Jurkat, Clone E6-1 (cell line): ENCODE results near the gene MED29. TPM values are rescaled to one million over a fixed set of nuclear protein-coding genes. Genes with fewer than 3 reads are reported as not detected.

Experiments used
- DNase-seq: peaks from one replicate; pipeline ENCODE4 v3.0.0-alpha.2; 2011; ENCODE audit warnings: low read depth, low spot score
- H3K4me3 ChIP-seq: 2 replicates; pipeline ENCODE4 v1.5.1; 2011; ENCODE audit warnings: mild to moderate bottlenecking, low read length, control low read depth, moderate library complexity
- polyA plus RNA-seq: library from polyadenylated mRNA; unstranded; fragments of >200 nt; gene quantifications from one replicate; pipeline ENCODE4 v1.2.1, GENCODE V29; 2012; ENCODE audit warnings: missing spikeins; ENCODE audit not compliant: insufficient read length, insufficient read depth

MED29 gene, protein sequence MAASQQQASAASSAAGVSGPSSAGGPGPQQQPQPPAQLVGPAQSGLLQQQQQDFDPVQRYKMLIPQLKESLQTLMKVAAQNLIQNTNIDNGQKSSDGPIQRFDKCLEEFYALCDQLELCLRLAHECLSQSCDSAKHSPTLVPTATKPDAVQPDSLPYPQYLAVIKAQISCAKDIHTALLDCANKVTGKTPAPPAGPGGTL
- 25.2 TPM for polyA plus RNA-seq

DNA sequence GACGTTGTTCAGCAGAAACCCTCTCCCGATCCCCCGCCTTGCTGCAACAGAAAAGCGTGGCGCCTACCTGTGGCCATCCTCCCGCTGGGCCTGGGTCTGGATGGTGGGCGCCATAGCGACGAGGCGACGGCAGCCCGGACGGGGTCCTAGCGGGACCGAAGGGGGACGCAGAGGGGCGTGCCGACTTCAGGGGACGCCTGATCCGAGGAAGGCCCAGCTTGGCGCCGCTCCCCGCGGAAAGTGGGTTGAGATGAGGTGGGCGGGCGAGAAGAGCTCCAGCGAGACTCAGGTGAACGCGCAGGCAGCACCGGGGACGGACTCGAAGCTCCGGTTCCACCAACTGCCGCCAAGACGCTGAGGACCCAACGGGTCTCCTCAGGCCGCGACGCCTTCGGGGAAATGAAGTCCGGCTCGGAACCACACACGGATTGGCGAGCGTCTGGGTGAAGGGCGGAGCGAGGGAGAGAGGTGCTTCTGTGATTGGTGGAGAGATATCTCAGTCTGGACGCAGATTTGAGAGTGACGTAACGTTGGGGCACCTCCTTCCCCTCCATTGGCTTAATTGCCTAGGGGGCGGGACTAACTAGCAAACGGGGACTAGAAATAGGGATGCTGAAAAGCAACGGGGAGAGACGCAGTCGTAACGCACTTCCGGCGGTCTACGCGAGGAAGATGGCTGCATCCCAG is at the start of gene MED29, which contains the start of gene PAF1:
Gene MED29, plus strand, starts transcription at position 628 of the 687 bp plus-strand sequence. Its CDS starts 45 bp downstream, at position 673.
Gene PAF1, minus strand, starts transcription at position 356 of the 687 bp plus-strand sequence. Its CDS starts 242 bp downstream, at position 114.
- H3K4me3 ChIP-seq, result peak within 1 kb of the TSS; percentile 81
- peak; percentile 100 for DNase-seq

DNA sequence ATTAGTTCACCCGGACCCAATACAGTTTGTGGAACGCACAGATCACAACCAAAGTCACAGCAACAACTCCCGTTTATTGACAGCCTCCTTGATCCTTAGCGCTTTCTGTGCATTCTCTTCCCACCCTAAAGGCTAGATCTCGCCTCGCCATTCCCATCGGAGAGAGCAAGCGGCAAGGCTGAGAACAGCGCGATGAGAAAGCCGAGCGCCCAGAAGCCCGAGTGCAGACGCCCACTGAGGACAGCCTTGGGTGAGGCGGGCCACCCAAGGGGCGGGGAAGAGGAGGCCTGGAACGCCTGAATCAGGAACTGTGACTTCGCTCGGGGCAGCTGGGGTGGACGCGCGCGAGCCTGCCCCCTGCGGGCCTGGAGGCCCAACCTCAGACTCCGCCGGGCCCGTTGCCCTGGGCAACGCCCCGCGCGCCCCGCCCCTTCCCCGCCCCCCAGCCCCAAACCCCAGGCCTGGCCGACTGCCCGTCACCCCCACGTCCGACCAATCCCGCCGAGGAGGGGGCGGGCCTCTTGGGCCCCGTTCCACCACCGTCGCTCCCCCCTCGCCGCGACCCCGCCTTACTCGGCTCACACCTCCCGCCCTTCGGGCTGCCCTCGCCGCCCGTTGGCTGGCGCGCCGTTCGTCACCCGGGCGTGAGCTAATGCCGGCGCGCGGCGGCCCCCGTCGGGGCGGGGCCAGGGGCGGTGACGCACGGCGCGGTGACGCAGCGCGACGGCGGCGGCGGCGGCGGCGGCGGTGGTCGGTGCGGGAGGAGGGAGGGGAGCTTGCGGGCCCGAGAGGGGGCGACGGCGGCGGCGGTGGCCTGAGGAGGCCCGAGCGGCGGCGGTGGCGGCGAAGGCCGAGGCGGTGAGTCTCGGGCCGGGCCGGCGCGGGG is 49.2 kb upstream of the MED29 start, which contains the start of gene SAMD4B:
Gene SAMD4B, plus strand, starts transcription at position 703 of the 886 bp plus-strand sequence. CDS start 14,473 bp downstream, outside the sequence.
- DNase-seq, result peak; percentile 97
- H3K4me3 ChIP-seq, result peak within 1 kb of the TSS; percentile 96

GRCh38 chr19:39342647-39343305 is 48.4 kb upstream of the MED29 start:
- no peak for DNase-seq
- peak overlapping the region; percentile 73 for H3K4me3 ChIP-seq

- no peak for DNase-seq
- H3K4me3 ChIP-seq, result no peak overlapping the region
Measured at GRCh38 chr19:39345956-39346355, 45.2 kb upstream of the MED29 start.

DNA sequence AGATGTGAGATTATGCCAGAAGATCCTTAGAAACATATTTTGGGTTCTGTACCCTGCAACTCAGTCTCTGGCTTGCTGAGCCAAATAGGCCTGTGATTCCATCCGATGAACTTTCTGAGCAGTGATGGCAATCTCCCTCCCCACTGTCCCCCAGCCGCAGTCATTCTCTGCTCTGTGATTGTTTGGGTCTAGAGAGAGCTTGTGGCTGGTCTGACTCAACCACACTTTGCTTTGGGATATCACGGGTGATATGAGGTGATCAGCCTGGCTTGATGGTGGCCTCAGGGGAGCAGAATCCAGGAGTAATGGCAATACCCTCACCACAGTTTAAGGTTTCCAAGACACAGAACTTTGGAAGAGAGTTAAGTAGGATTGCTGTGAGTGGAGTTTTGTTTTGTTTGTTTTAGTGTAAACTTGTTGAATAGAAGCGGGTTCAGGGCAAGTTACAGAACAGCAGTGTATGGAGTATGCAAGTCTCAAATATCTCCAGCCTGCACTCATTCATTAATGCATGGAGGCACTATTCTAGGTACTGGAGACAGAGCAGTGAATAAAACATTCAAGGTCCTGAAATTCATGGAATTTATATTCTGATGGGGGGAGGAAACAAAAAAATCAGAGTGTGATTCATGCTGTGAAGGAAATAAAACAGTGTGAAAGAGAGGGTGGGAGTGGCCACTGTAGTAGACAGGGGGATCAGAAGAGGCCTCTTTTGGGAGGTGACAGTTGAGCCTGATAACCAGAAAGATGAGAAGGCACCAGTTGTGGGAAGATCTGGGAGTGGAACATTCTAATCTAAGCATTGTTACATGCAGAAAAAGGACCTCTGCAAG is 43.6 kb upstream of the MED29 start:
- H3K4me3 ChIP-seq, result no peak overlapping the region
- no peak for DNase-seq

GRCh38 chr19:39349326-39349725 is 41.9 kb upstream of the MED29 start:
- no peak for DNase-seq
- no peak overlapping the region for H3K4me3 ChIP-seq

DNA sequence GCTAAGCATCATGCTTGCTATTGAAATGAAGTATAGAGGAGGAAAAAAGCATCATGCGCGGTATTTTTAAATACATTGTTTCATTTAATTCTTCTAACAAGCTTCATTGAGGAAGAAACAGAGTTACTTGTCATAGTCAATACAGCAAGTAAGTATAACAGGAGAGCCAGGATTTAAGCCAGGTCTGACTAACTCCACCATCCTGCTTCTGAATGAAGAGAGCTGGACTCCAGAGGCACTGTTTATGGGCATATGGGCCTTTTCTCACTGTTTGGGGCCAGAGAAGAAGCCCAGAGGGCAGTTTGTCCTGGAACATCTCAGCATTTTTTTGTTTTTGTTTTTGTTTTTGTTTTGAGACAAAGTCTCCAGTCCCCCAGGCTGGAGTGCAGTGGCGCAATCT is 41.0 kb upstream of the MED29 start:
- no peak for DNase-seq
- no peak overlapping the region for H3K4me3 ChIP-seq

DNA sequence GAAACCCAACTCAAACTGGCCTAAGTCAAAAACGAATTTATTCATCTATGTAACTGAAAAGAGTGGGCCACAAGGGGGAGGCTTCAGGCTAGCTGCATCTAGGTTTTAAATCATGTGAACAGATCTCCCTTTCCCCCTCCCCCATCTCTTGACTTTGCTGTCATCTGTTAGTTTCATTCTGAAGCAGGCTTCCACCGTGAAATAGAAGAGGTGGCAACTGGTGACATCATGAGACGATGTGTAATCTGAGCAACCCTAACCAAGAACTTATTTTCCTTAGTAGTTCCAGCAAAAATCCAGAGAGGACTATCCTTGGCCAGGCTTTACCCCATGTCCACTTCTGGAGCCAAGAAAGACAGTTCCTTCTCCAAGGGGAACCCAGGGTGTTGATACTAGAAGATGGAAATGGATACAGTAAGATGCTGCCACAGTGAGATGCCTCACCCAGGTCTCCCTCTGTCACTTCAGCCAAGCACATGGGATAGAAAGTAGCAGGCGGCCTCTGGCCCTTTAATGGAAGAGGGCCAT is 39.6 kb upstream of the MED29 start:
- H3K4me3 ChIP-seq, result no peak overlapping the region
- peak; percentile 60 for DNase-seq

DNA sequence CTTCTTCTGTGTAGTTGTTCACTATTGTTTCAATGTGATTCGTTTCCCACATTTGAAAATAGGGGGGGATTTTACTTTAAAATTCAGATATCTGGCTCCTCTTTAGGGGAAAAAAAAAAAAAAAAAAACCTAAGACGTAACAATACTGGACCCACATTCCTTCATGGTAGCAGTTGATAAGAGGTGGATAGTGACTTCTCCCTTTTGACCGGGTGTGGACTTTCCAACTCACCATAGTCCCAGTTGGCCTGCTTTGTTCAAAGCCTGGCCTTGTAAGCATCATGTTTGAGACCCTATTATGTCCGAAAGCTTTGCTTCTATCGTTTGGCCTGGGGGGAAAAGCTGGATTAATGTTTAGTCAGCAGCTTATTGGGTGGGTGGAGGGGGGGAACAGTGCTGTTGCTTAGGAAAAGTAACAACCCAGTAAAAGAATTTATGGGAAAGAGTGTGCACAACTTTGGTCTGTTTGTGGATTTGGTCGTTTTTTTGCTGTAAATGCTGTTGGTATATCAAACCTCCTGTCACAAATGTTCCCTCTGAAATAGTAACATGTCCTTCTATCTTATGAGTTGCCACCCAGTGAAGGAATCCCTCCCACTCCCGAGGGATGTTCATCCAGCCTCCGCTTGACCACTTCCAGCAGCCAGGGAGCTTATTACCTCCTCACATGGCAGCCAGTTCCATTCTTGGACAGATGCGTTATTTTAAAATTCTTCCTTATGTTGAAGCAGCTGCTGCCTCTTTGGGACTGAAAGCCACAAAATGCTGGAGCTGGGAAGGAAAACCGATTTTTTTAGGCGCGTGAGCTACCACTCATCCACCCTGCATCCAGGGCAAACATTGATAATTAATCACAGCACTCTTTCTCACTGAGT is 38.6 kb upstream of the MED29 start:
- DNase-seq, result no peak
- no peak overlapping the region for H3K4me3 ChIP-seq

DNA sequence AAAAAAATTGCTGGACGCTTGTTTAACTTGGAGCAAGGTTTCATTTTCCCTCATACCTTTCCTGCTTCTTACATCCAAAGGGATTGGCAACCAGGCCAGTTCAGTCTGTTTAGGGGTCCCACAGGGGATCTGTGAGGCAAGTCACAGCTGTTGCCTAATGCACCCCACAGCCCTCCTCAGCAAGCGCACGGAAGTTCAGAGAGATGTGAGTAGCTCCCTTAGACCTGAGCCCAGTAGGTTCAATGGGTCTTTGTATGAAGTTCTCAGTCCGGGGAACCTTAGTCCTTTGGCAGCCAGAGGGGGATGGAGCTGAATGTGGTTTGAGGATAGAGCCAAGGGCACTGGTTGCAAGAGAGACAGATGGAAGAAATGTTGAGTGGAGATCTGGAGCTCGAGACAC is 35.9 kb upstream of the MED29 start:
- no peak for DNase-seq

GRCh38 chr19:39356073-39356472 is 35.1 kb upstream of the MED29 start:
- DNase-seq, result no peak

More for the DNA sequence above, 35.9 kb upstream of the MED29 start:
- H3K4me3 ChIP-seq, result no peak overlapping the region

DNA sequence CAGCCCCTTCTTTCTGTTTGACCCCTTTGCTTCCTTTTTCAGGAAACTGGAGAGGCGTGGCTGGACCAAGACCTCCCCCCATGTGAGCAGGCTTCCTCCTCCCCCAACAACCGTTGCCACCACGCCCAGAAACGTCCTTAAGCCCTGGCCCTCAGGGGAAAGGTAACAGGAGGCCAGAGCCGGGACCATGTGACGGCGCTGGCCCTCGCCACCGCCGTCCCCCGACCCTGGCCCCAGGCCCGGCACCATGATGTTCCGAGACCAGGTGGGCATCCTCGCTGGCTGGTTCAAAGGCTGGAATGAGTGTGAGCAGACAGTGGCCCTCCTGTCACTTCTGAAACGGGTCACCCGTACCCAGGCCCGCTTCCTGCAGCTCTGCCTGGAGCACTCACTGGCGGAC is 34.5 kb upstream of the MED29 start:
- H3K4me3 ChIP-seq, result no peak overlapping the region
- DNase-seq, result no peak

More at GRCh38 chr19:39356073-39356472, 35.1 kb upstream of the MED29 start:
- no peak overlapping the region for H3K4me3 ChIP-seq

GRCh38 chr19:39359026-39359425 is 32.2 kb upstream of the MED29 start:
- DNase-seq, result no peak

GRCh38 chr19:39360599-39360998 is 30.6 kb upstream of the MED29 start:
- no peak for DNase-seq
- H3K4me3 ChIP-seq, result no peak overlapping the region

More at GRCh38 chr19:39359026-39359425, 32.2 kb upstream of the MED29 start:
- no peak overlapping the region for H3K4me3 ChIP-seq

DNA sequence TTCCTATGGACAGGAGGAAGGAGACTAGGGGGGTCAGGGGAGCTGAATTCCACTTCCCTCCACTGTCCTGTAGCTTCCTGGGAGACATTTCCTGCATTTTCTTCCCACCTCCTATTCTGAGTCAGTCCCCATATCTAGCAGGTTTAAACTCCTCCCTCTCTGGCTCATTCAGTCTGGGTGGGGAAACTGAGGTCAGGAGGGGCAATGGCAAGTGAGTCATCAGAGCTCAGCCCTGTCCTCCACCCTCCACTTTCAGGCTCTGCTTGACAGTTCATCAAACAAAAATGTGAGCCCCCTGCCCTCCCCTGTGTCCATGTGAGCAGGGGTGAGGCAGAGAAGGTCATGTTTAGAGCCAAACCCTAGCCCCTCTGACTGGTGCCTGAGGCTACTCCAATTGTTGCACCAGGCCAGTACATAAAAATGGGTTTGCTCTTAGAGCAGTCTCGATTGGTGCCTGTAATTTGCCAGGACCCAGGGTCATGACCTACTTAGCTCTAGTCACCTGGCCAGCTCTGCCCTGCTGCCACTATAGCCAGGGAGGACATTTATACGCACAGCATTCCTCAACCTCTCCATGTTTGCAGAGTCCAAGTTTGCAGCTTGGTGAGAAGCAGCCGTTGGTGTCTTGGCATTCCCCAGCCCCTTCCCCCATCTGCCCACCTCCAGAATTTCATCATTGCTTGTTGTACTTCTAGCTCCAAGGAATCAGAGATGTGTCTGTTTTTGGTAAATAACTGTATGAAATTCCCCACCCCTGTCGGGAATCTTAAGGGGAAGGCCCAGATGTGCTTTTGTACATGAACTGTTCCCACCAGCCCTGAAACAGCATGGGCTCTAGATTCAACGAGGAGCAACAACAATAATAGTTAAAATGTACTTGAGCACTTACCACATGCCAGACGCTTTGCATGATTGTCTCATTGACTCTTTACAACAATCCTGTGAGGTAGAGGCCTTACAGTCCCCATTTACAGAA is 28.2 kb upstream of the MED29 start:
- no peak overlapping the region for H3K4me3 ChIP-seq
- no peak for DNase-seq

DNA sequence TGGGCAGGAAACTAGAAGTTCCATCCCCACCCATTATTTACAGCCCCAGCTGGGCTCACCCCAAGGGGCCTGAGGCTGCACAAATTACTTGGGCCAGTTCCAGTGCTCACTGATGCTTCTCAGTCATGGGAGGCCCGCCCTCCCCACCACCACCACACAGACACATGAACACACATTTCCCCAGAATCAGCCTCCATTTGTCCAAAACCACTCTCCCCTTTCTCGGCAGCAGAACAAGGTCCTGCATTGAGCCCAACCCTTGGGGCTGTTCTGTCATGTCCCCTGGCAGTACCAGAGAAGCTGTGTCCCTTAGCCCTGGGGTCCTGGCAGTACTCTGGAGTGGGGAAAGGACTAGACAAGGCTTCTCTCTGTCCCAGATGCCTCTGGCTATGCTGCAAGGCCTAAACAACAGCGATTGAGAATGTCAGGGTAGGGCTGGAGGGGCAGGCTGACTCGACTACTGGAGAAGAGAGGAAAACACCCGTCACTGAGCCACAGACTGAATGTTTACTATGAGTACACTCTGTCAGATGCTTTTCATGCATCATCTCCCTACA is 27.2 kb upstream of the MED29 start:
- H3K4me3 ChIP-seq, result no peak overlapping the region
- no peak for DNase-seq
